Measurements from ENCODE around the gene SMC4.

Gene SMC4

DNA sequence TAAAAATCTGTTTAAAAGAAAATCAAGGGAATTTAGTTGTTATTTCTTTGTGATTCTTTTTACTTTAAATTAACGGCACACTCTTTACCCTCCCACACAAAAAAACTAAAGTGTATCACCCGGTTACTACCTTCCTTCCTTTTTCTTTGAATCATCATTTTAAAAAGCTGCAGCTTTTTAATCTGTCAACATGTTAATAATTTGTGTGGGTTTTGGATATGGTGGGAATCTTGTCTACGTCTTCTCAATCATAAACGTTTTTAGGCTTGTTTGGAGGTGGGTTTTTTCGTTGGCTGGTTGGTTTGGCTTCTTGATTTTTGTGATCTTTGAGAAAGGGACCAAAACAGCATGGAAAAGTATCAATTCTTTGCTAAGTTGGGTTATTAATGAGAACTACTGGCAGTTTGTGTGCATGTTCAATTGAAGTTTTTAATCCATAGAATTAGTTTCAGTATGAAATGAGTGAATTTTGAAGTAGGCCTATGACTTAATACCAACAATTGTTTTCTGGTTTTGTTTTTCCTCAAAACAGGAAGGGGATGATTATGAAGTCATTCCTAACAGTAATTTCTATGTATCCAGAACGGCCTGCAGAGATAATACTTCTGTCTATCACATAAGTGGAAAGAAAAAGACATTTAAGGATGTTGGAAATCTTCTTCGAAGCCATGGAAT lies 4.5 kb downstream of the SMC4 start:
- DNase-seq (ENCODE audit: extremely low spot score) = no peak
- CTCF ChIA-PET = no interaction called here
- POLR2A ChIA-PET = interaction anchor here (0.6 to 0.7 kb wide), 2 partner anchors 24 to 46 kb away, joined by 3 read pairs; partner anchors contain the start of gene TRIM59
- TF ChIP-seq, protein P1, sequence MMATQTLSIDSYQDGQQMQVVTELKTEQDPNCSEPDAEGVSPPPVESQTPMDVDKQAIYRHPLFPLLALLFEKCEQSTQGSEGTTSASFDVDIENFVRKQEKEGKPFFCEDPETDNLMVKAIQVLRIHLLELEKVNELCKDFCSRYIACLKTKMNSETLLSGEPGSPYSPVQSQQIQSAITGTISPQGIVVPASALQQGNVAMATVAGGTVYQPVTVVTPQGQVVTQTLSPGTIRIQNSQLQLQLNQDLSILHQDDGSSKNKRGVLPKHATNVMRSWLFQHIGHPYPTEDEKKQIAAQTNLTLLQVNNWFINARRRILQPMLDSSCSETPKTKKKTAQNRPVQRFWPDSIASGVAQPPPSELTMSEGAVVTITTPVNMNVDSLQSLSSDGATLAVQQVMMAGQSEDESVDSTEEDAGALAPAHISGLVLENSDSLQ (IDR thresholded peaks at IDR 0.05) = no peak
- no peak for TF ChIP-seq ZNF384 (IDR thresholded peaks at IDR 0.05)
- TF ChIP-seq L3MBTL2 (conservative IDR thresholded peaks at IDR 0.05) = no peak
- TF ChIP-seq CTBP1 (IDR thresholded peaks at IDR 0.05; ENCODE audit: borderline replicate concordance) = no peak
- no peak for TF ChIP-seq ARNT (IDR thresholded peaks at IDR 0.05)
- no peak for TF ChIP-seq NFRKB (IDR thresholded peaks at IDR 0.05)
- no peak for TF ChIP-seq TARDBP (IDR thresholded peaks at IDR 0.05)
- TF ChIP-seq SP1 (IDR thresholded peaks at IDR 0.05) = no peak
- TF ChIP-seq FOXK2 (IDR thresholded peaks at IDR 0.05) = no peak

DNA sequence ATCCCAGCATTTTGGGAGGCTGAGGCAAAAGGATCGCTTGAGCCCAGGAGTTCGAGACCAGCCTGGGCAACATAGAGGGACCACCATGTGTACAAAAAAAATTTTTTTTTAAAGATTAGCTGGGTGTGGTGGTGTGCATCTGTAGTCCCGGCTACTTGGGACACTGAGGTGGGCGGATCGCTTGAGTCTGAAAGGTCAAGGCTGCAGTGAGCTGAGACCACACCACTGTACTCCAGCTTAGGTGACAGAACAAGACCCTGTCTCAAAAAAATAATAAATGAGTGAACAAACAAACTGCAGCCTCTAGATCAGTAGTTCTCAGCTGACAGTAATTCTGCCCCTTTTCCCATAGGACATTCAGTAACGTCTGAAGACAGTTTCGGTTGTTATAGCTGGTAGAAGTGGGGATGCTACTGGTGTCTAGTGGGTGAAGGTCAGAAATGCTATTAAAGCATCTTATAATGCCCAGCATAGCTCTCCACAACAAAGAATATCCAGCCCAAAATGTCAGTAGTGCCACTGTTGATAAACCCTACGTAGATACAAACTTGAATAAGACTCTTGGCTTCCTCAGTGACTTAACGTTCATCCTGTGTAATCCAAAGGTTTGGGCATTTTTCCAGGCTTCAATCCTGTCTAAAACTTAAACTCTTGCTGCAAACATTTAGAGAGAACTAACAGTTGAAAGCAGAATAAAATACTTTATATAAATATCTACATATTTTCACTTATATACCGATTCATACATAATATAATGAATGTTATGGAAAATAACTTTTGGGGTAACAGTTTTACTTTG lies 10.6 kb downstream of the SMC4 start:
- ChIA-PET CTCF (interaction anchor here (1.2 kb wide), 1 partner anchor 247 kb away, joined by 3 read pairs; no protein-coding TSS in a partner anchor), POLR2A (interaction anchor here (1.9 kb wide), 1 partner anchor 10 kb away, joined by 4 read pairs; the partner anchor contains the start of gene SMC4)
- no peak for DNase-seq (ENCODE audit: extremely low spot score)
- TF ChIP-seq SP1 (IDR thresholded peaks at IDR 0.05) = no peak
- TF ChIP-seq BHLHE40 (IDR thresholded peaks at IDR 0.05; ENCODE audit: borderline replicate concordance) = no peak
- TF ChIP-seq TARDBP (IDR thresholded peaks at IDR 0.05) = no peak

DNA sequence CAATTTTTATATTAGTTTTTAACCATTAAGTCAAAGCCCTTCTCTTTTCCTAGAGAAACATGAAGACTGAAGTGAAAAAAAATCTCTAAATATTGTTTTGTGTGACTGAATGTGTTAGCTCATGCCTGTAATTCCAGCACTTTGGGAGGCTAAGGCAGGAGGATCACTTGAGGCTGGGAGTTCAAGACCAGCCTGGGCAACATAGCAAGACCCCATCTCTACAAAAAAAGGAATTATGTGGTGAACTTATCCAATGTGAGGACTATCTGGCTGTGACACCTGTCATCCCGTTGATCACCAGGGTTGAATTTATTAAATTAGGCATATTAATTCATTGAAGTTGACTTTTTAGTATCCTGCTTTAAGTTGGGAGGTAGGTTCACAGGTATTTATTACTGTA lies 13.0 kb downstream of the SMC4 start:
- ChIA-PET CTCF (interaction anchor here (1.2 kb wide), 1 partner anchor 249 kb away, joined by 5 read pairs; no protein-coding TSS in a partner anchor), POLR2A (no interaction called here)
- no peak for DNase-seq (ENCODE audit: extremely low spot score)
- TF ChIP-seq SP1 (IDR thresholded peaks at IDR 0.05) (no peak), ELF4 (IDR thresholded peaks at IDR 0.05) (no peak), NFRKB (IDR thresholded peaks at IDR 0.05) (no peak), TARDBP (IDR thresholded peaks at IDR 0.05) (no peak)

DNA sequence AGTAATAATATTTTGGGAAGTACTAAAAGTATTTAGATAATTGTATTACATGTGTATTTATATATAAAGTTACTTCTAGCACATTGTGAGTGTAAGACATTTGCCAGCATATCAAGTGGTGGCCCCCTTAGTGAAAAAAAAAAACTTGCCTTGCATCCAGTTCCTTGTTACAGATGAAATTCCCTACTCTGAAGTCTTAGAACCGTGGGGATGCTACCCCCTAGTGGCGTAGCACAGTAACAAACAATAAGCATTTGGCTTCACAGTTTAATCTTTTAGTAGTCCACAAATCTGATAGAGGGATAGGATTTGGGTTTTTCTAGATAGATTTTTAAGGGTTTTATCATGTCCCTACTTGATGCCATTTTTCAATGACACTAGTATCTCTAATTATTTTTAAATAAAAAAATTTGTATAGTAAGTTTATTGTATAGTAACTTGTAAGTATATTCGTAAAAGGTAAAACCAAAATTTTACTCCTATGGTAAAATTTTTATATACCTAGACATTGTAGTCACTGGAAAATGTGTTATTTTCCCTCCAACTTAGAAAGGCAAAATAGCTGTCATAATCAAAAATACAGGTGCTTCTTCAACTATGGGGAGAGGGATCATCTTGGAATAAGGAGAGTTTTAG lies 14.3 kb downstream of the SMC4 start:
- CTCF ChIA-PET = interaction anchor here (1.1 to 1.2 kb wide), 2 partner anchors 20 to 251 kb away, joined by 3 to 5 read pairs; no protein-coding TSS in a partner anchor
- POLR2A ChIA-PET = no interaction called here
- TF ChIP-seq HDGF (IDR thresholded peaks at IDR 0.05; ENCODE audit: borderline replicate concordance) = no peak
- no peak for TF ChIP-seq CTBP1 (IDR thresholded peaks at IDR 0.05; ENCODE audit: borderline replicate concordance)
- TF ChIP-seq ZNF384 (IDR thresholded peaks at IDR 0.05) = peak; percentile 91
- peak; percentile 63 for DNase-seq (ENCODE audit: extremely low spot score)

DNA sequence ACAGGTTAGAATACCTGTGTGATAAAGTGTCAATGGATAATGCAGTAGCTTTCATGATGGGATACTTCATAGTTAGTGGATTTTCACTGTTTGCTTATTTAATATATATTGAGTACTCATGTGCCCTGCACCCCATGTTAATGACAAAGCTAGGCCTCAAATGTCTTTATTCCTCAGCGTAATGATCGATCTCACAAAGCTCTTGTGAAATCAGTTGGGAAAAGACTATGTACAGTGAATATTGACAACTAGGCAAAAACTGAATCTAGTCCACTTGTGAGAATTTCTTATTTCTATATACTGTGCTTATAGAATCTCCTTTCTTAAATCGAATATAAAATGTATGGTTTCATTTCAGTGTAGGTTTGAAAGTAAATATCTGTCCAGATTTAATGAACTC lies 17.9 kb downstream of the SMC4 start:
- POLR2A ChIA-PET = no interaction called here
- CTCF ChIA-PET = no interaction called here
- TF ChIP-seq FOXK2 (IDR thresholded peaks at IDR 0.05) (no peak), TARDBP (IDR thresholded peaks at IDR 0.05) (no peak), L3MBTL2 (conservative IDR thresholded peaks at IDR 0.05) (no peak), HDGF (IDR thresholded peaks at IDR 0.05; ENCODE audit: borderline replicate concordance) (no peak), ELF4 (IDR thresholded peaks at IDR 0.05) (no peak), ARNT (IDR thresholded peaks at IDR 0.05) (no peak), BHLHE40 (IDR thresholded peaks at IDR 0.05; ENCODE audit: borderline replicate concordance) (no peak), CTBP1 (IDR thresholded peaks at IDR 0.05; ENCODE audit: borderline replicate concordance) (no peak), FOXM1 (IDR thresholded peaks at IDR 0.05; ENCODE audit: borderline replicate concordance) (no peak), ZNF384 (IDR thresholded peaks at IDR 0.05) (no peak), FOXA1 (IDR thresholded peaks at IDR 0.05) (no peak)
- no peak for DNase-seq (ENCODE audit: extremely low spot score)

DNA sequence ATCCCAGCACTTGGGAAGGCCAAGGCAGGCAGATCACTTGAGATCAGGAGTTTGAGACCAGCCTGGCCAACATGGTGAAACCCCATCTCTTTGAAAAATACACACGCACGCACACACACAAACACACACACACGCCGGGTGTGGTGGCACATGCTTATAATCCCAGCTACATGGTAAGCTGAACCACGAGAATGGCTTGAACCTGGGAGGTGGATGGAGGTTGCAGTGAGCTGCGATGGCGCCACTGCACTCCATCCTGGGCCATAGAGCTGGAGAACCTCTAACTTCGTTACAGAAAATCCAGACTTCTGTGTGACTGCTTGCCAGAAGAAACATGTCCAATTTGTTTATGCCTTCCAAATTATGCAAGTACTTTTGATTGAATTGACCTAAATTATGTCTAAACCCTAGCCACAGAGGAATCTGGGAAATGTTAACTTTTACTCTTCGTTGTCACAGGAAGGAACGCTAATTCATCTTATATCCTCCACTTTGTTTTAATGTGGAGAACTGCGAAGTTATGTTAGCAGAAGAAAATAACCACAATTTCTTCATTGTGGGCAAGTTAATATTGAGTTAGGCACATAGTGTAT lies 28.5 kb downstream of the SMC4 start:
- no peak for DNase-seq (ENCODE audit: extremely low spot score)
- POLR2A ChIA-PET = no interaction called here
- CTCF ChIA-PET = no interaction called here
- TF ChIP-seq CTBP1 (IDR thresholded peaks at IDR 0.05; ENCODE audit: borderline replicate concordance) = no peak
- no peak for TF ChIP-seq LEF1 (IDR thresholded peaks at IDR 0.05; ENCODE audit: borderline replicate concordance)
- TF ChIP-seq FOXM1 (IDR thresholded peaks at IDR 0.05; ENCODE audit: borderline replicate concordance) = no peak
- TF ChIP-seq TARDBP (IDR thresholded peaks at IDR 0.05) = no peak
- no peak for TF ChIP-seq SP1 (IDR thresholded peaks at IDR 0.05)
- no peak for TF ChIP-seq L3MBTL2 (conservative IDR thresholded peaks at IDR 0.05)
- no peak for TF ChIP-seq FOXK2 (IDR thresholded peaks at IDR 0.05)
- TF ChIP-seq ARNT (IDR thresholded peaks at IDR 0.05) = no peak
- no peak for TF ChIP-seq SUZ12 (IDR thresholded peaks at IDR 0.05)
- no peak for TF ChIP-seq NFRKB (IDR thresholded peaks at IDR 0.05)
- no peak for TF ChIP-seq FOXA1 (IDR thresholded peaks at IDR 0.05)
- TF ChIP-seq, protein P1 (IDR thresholded peaks at IDR 0.05) = no peak
- no peak for TF ChIP-seq ELF4 (IDR thresholded peaks at IDR 0.05)
- no peak for TF ChIP-seq BHLHE40 (IDR thresholded peaks at IDR 0.05; ENCODE audit: borderline replicate concordance)
- no peak for TF ChIP-seq HDGF (IDR thresholded peaks at IDR 0.05; ENCODE audit: borderline replicate concordance)
- no peak for TF ChIP-seq ZNF384 (IDR thresholded peaks at IDR 0.05)
